HG03571 (cell line): Measurements from ENCODE around the gene MAPK8IP3.

Source experiments
- ATAC-seq: cut with Tn5 transposase; IDR thresholded peaks from one replicate; pipeline ENCODE4 v1.9.1; 2021; ENCODE audit not compliant: unreplicated experiment

Gene MAPK8IP3

DNA sequence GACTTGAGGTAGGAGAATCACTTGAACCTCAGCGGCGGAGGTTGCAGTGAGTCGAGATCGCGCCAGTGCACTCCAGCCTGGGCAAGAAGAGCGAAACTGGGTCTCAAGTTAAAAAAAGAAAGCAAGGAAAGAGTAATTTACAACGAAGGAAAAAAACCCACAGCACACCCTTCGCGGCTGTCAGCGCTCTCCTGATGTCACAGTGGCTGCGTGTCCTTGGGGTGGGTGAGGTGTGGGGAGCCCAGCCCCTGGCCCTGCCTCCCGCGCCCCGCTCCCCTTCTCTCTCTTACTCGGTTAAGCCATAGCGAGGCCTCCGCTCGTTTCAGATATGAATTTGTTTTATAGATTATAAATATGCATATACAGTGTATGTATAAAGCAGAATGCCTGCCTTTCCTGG, 28.7 kb upstream of the MAPK8IP3 start:
- no peak for ATAC-seq

- peak; percentile 93 for ATAC-seq
These were observed 28.0 kb upstream of the MAPK8IP3 start, which contains the start of gene JPT2 for GRCh38 chr16:1677942-1678499. Gene JPT2, plus strand, starts transcription at chr16:1678279. Its CDS starts 34 bp downstream, at chr16:1678313.

GRCh38 chr16:1678500-1679098, 27.4 kb upstream of the MAPK8IP3 start:
- ATAC-seq = no peak

- ATAC-seq = no peak
These were observed 25.6 kb upstream of the MAPK8IP3 start for GRCh38 chr16:1680361-1680760.

DNA sequence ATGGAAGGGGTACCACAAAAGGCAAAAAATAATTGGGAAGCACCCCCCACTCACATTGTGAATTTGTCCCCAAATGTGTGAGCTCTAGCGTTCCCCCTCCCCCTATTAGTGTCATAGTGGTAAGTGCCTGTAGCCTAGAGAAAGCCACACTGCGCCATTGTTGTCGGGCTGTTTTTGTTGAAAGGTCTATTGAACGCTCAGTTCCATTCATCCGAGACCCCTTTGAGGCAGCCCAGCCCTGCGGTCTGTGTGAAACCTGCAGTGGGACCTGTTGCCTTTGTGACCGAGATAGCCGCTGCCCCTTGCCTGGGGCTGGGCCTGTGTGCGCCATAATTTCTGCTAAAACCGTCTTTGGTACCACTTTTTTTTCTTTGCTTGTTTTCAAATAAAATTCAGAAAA, 25.0 kb upstream of the MAPK8IP3 start:
- ATAC-seq = no peak

GRCh38 chr16:1687427-1688316, 18.3 kb upstream of the MAPK8IP3 start:
- no peak for ATAC-seq

DNA sequence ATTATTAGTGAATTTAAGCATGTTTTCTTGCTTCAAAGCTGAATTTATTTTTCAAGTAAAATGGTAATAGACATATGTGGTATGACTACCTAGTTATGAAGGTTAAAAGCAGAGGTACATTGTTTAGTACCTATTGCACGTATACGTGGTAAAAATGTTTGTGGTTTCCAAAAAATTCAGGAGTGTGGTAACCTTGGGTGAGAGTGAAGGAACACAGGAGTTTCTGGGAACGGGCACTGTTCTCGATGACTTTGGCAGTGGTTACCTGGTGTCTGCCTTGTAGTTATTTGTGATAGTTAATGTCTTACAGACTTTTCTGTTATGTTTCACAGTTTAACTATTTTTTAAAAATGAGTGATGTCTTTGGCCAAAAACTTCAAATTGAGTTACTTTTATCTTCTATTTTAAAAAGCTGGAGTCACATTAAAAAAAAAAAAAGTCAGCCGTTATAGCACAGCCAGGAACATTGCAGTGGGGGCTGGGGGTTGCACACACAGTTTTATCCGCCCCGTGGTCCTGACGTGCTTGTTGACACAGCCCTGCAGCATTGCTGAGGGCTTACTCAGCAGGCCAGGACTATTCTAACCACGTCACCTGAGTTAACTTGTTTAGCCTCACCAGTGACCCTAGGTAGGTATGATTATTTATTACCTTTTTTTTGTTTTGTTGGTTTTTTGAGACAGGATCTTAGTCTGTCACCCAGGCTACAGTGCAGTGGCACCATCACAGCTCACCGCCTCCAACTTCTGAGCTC, 17.0 kb upstream of the MAPK8IP3 start:
- ATAC-seq = no peak

GRCh38 chr16:1689853-1690252, 16.1 kb upstream of the MAPK8IP3 start:
- no peak for ATAC-seq

DNA sequence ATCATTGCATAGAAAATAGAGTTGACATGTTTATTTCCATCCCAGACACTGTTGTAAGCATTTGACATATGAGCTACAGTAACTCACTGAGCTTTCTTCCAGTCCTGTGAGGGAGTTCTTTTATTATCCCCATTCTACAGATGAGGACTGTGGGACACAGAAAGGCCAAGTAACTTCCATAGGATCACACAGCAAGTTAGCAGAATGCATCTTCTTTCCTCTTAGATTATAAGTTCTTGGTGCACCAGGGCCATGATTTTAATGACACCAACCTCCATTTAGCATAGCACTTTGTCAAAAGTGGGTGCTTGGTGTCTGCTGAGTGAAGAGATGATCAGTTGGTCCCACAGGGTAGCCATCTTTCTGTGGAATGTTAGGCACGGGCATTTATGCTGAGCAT, 15.2 kb upstream of the MAPK8IP3 start:
- no peak for ATAC-seq

DNA sequence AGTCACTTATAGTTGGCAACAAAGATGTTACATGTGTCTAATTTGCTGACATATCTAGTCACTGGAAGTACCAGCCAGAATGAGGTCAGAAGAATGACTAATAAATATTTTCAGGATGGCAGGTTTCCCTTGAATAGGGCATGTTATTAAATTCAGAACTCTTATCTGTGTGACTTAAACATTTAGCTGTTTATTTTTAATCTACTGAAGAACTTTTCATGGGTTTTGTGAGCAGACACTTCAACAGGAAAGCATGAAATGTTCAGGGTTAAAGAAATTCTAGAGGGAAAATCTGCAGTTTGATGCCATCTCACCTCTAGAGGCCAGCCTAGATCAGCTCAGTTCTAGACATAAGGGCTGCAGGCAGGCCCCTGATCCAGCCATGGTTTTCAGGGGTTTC, 14.7 kb upstream of the MAPK8IP3 start:
- ATAC-seq = no peak

GRCh38 chr16:1691956-1692355, 14.0 kb upstream of the MAPK8IP3 start:
- no peak for ATAC-seq

- no peak for ATAC-seq
These were observed 9.1 kb upstream of the MAPK8IP3 start for GRCh38 chr16:1696863-1697262.

DNA sequence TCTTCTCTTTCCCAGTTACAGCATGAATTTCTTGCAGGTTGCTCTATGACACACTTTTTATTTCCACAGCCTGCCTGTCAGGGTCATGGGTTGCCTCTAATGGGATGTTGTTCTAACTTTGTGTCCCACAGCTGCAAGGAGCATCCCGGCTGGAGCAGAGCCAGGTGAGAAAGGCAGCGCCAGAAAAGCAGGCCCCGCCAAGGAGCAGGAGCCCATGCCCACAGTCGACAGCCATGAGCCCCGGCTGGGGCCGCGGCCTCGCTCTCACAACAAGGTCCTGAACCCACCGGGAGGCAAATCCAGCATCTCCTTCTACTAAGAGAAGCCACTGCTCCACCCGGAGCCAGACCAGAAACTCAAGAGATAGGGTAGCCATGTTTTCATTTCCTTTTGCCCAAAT, 7.3 kb upstream of the MAPK8IP3 start:
- no peak for ATAC-seq

DNA sequence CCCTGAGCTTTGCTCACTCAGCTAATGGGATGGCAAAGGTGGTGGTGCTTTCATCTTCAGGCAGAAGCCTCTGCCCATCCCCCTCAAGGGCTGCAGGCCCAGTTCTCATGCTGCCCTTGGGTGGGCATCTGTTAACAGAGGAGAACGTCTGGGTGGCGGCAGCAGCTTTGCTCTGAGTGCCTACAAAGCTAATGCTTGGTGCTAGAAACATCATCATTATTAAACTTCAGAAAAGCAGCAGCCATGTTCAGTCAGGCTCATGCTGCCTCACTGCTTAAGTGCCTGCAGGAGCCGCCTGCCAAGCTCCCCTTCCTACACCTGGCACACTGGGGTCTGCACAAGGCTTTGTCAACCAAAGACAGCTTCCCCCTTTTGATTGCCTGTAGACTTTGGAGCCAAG, 5.7 kb upstream of the MAPK8IP3 start:
- ATAC-seq = no peak

GRCh38 chr16:1701216-1701878, 4.6 kb upstream of the MAPK8IP3 start:
- no peak for ATAC-seq

DNA sequence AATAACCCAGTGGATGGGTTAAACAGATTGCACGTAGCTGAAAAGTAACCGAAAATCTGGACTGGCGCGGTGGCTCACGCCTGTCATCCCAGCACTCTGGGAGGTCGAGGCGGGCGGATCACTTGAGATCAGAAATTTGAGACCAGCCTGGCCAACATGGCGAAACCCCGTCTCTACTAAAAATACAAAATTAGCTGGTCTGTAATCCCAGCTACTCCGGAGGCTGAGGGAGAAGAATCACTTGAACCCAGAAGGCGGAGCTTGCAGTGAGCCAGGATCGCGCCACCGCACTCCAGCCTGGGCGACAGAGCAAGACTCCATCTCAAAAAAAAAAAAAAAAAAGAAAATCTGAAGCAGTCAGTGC, 689 bp upstream of the MAPK8IP3 start:
- peak; percentile 2 for ATAC-seq

DNA sequence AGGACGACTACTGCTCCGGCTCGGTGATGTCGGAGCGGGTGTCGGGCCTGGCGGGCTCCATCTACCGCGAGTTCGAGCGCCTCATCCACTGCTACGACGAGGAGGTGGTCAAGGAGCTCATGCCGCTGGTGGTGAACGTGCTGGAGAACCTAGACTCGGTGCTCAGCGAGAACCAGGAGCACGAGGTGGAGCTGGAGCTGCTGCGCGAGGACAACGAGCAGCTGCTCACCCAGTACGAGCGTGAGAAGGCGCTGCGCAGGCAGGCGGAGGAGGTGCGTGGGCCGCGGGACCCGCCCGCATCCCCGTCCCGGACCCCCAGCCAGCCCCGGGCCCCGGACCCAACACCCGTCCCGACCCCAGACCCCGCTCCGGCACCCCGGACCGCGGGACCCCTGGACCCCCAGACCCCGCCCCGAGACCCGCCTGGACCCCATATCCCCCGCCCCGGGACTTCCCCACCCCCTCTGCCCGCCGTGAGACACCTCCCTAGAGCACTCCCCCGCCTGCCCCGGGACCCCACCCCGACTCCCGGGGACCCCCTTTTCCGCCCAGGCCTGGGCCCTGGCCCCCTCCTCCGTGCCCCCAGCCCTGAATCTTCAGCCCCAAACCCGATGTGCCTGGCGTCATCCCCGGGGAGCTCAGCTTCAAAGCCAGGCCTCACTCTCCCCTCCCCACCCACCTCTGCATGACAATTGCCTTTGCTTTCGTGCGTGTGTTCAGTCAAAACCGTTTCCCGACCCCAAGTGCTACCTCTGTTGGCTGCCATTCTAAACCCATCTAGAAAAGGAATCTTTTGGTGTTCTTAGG, 594 bp downstream of the MAPK8IP3 start:
- ATAC-seq = peak; percentile 18

DNA sequence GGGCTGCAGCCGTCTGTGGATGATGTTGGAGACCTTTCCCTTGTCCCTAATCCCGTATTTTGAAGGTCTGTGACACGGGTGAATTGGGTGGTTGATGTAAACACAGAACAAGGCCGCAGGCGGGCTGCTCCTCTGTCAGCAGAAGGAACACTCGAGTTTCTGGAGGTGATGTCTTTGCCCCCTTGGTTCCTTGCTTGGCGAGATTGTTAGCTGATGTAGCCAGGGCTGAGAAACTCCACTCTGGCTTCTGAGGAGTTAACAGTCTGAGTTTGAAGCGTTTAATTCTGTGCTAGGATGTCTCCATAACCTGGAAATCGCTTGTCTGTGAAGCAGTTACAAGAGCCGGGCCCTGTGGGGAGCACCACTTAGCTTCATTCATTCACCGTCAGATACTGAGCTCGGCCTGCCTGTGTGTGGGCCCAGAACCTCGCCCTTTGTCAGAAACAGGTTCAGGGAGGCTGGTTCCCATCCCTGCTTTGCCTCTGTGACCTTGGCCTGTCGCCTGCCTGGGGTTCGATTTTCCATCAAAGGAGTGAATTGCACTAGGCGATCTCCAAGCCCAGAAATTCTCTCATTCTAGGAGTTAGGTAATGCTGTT, 1.3 kb downstream of the MAPK8IP3 start:
- no peak for ATAC-seq

- ATAC-seq = no peak
These were observed 2.2 kb downstream of the MAPK8IP3 start for GRCh38 chr16:1708083-1708767.
